Testis (tissue), 2 donors: ENCODE results near the gene CIB4.

Experiments
- POLR2A ChIP-seq: fragments of 450-650 bp; IDR thresholded peaks from one replicate; pipeline ENCODE4 v1.6.1; 2017; ENCODE audit warnings: antibody characterized with exemption, mild to moderate bottlenecking, moderate library complexity
- TF ChIP-seq, protein P1 (sequence below), 3 experiments: fragments of 450-650 bp in 2 of 3; fragments of 200-600 bp in 1 of 3; sonication (generic) in 1 of 3; IDR thresholded peaks; one replicate each; pipeline ENCODE4 v1.5.1; 2016 to 2019; ENCODE audit warnings: antibody characterized with exemption in 3 of 3, mild to moderate bottlenecking in 2 of 3, moderate library complexity in 1 of 3

DNA sequence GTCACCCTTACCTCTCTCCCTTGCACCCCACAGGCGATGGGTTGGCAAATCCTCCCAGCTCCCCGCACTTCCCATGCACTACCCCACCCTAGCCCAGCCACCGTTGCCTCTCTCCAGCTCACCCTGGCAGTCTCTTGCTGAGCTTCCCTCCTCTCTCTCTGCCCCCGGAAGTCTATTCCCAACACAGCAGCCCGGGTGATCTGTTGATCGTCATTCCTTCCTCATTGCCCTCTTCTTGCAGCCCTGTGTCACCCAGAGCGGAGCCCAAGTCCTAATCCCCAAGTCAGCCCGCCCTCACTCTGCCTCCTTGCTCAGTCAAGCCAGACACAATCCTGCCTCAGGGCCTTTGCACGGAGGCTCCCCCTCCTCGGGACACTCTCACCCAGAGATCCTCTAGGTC lies 55.2 kb downstream of the CIB4 start:
- TF ChIP-seq, protein P1, sequence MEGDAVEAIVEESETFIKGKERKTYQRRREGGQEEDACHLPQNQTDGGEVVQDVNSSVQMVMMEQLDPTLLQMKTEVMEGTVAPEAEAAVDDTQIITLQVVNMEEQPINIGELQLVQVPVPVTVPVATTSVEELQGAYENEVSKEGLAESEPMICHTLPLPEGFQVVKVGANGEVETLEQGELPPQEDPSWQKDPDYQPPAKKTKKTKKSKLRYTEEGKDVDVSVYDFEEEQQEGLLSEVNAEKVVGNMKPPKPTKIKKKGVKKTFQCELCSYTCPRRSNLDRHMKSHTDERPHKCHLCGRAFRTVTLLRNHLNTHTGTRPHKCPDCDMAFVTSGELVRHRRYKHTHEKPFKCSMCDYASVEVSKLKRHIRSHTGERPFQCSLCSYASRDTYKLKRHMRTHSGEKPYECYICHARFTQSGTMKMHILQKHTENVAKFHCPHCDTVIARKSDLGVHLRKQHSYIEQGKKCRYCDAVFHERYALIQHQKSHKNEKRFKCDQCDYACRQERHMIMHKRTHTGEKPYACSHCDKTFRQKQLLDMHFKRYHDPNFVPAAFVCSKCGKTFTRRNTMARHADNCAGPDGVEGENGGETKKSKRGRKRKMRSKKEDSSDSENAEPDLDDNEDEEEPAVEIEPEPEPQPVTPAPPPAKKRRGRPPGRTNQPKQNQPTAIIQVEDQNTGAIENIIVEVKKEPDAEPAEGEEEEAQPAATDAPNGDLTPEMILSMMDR (IDR thresholded peaks at IDR 0.05) = no peak
- TF ChIP-seq POLR2A = no peak
